HG03064 (cell line): ENCODE measurements around the gene TBC1D4.
"Not testable (repeated sequence)": the region's sequence is repeated elsewhere in the genome, so short reads cannot be mapped to it uniquely, and the experiment has no call there.

ENCODE experiments used
- ATAC-seq: cut with Tn5 transposase; IDR thresholded peaks from one replicate; pipeline ENCODE4 v1.9.1; 2021; ENCODE audit warnings: low read depth; ENCODE audit not compliant: unreplicated experiment

TBC1D4 gene

GRCh38 chr13:75454497-75454896 is 27.5 kb downstream of the TBC1D4 start:
- no peak for ATAC-seq

GRCh38 chr13:75452564-75452963 is 29.4 kb downstream of the TBC1D4 start:
- no peak for ATAC-seq

- no peak for ATAC-seq
Measured at GRCh38 chr13:75447493-75447892, 34.5 kb downstream of the TBC1D4 start.

GRCh38 chr13:75446874-75447273 is 35.1 kb downstream of the TBC1D4 start:
- ATAC-seq = no peak

- no peak for ATAC-seq
Measured at GRCh38 chr13:75445717-75446499, 36.1 kb downstream of the TBC1D4 start.

- ATAC-seq = no peak
Measured at GRCh38 chr13:75444016-75444415, 38.0 kb downstream of the TBC1D4 start.

GRCh38 chr13:75443356-75443958 is 38.5 kb downstream of the TBC1D4 start:
- no peak for ATAC-seq

GRCh38 chr13:75442736-75443234 is 39.2 kb downstream of the TBC1D4 start:
- ATAC-seq = no peak

GRCh38 chr13:75440100-75440499 is 41.9 kb downstream of the TBC1D4 start:
- ATAC-seq = no peak

GRCh38 chr13:75437582-75438318 is 44.2 kb downstream of the TBC1D4 start:
- ATAC-seq = no peak

GRCh38 chr13:75434126-75434525 is 47.8 kb downstream of the TBC1D4 start:
- ATAC-seq = not testable (repeated sequence)

GRCh38 chr13:75432811-75433244 is 49.1 kb downstream of the TBC1D4 start:
- no peak for ATAC-seq

GRCh38 chr13:75432045-75432444 is 49.9 kb downstream of the TBC1D4 start:
- no peak for ATAC-seq

GRCh38 chr13:75430436-75431209 is 51.3 kb downstream of the TBC1D4 start:
- ATAC-seq = no peak

GRCh38 chr13:75426421-75426820 is 55.5 kb downstream of the TBC1D4 start:
- ATAC-seq = no peak

- peak; percentile 82 for ATAC-seq
Measured at GRCh38 chr13:75425216-75426009, 56.6 kb downstream of the TBC1D4 start.

- no peak for ATAC-seq
Measured at GRCh38 chr13:75423946-75424345, 58.0 kb downstream of the TBC1D4 start.

GRCh38 chr13:75422028-75422427 is 59.9 kb downstream of the TBC1D4 start:
- no peak for ATAC-seq

- no peak for ATAC-seq
Measured at GRCh38 chr13:75421133-75421532, 60.8 kb downstream of the TBC1D4 start.

- no peak for ATAC-seq
Measured at GRCh38 chr13:75419656-75420055, 62.3 kb downstream of the TBC1D4 start.
